NCI-H524 (cell line): ENCODE measurements around the gene GDI1.

Experiments
- DNase-seq, 2 experiments: peaks; one replicate each; lab custom pipeline; 2025; lab: John Stamatoyannopoulos, UW

GDI1 gene

GRCh38 chrX:154408659-154409221 is 28.2 kb upstream of the GDI1 start:
- DNase-seq = no peak

DNA sequence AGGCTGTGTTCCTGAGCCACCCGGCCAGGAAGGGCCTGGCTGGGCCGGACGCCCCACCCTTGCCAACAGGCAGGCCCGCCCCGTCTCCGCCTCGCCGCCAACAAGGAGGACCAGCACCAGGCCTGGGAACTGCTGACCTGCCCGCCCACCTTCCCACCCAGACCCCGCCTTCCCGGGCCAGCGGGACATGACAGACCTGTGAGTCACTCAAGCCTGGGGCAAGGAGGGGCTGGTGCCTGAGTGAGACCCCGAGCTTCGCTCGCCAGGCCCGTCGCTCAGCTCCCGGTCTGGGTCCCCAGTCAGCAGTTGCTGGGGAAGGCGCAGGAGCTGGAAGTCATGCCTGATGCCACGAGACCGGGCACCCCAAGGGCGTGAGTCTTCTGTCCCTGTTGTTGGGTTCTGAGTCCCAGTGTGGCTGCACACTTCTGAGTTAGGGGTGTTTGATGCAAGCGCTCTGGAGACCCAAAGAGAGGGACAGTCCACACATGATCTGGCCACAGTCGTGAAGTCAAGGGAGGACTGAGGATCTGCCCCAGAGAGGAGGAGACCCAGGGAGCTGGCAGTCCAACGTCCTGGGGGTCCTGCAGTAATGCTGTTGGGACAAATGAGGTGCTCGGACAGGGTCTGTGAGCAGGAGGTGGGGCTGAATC is 27.6 kb upstream of the GDI1 start, which contains the start of gene DNASE1L1:
Gene DNASE1L1, minus strand, starts transcription at position 33 of the 650 bp plus-strand sequence. CDS start 3,686 bp downstream, outside the sequence.
- DNase-seq = no peak

- peak in 1 of 2 experiments; percentile 67 for DNase-seq
These were observed 25.0 kb upstream of the GDI1 start for GRCh38 chrX:154411981-154412340.

DNA sequence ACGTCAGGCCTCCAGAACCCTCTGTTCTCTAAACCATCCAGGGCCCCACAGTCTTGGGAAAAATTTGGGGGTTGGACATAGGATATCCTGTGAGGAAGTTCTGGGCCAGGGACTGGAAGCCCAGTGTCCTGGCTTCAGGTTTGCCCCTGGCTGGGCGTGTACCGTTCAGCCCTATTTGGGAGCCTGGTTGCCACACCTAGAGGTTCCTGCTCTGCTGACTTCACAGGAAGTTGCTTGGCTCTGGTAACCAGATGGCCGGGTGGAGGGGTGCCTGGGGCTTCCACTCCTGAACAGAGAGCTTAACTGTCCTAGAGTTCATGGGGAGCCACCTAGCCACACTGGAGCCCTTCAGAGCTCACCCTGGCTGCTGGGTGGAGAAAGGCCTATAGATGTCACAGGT is 24.5 kb upstream of the GDI1 start:
- no peak for DNase-seq

- no peak for DNase-seq
These were observed 23.8 kb upstream of the GDI1 start for GRCh38 chrX:154413142-154413541.

GRCh38 chrX:154417157-154417556 is 19.8 kb upstream of the GDI1 start:
- peak in 1 of 2 experiments; percentile 61 for DNase-seq

DNA sequence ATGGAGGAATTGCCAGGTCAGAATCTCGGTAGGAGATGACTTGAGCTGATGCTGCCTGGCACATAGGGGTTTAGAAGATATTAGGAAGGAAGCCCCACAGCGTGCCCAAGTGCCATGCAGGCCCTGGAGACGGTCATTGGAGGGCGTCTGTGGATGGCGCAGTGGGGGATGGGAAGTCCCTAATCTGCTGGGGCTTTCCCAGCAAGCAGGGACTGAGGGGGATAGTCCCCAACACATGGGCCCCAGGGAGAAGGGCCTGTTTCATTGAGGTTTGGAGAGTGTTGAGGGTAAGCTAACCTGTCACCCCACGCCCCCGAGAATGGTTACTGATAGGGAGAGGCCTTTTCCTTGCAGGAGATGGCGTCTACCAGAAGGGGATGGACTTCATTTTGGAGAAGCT is 17.8 kb upstream of the GDI1 start:
- no peak for DNase-seq

DNA sequence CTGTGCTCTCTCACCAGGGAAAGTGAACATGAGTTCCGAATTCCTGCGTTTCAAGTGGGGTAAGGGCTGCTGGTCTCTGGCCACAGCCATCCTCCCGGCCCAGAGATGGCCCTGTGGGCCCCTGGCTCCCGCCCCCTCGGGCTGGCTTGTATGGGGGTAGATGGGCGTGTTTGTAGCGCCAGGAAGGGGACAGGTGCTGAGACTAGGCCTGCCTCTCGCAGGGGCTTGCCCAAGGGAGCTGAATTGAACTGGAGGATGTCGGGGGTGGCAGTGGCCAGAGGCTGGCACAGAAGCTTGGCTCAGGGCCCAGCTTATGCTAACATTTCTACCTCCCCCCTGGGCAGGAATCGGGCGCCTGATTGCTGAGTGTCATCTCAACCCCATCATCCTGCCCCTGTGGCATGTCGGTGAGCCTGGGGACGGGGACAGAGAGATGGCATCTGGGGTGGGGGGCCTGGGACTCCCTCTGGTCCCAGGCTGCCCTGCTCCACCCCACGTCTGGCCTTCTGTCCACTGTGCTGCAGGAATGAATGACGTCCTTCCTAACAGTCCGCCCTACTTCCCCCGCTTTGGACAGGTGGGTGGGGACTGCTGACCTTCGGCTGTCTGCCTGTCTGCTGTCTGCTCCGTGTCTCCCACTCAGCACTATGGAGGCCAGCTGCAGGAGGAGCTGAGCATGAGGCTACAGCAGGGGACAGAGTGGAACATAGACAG is 17.1 kb upstream of the GDI1 start:
- no peak for DNase-seq

DNA sequence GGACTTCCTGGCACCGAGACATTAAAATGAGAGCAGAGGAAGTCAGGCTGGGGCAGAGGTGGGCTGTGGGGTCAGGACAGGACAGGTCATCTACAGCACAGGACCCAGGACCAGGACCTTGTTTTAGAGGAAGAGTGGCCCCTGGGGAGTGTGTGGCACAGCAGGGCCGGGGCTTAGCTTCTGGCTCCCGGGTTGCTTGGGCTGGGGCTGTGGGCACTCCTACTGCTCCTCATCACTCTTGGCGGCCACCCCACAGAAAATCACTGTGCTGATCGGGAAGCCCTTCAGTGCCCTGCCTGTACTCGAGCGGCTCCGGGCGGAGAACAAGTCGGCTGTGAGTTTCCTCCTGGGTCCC is 16.6 kb upstream of the GDI1 start:
- DNase-seq = no peak

- no peak for DNase-seq
These were observed 9.8 kb upstream of the GDI1 start for GRCh38 chrX:154426916-154427770.

DNA sequence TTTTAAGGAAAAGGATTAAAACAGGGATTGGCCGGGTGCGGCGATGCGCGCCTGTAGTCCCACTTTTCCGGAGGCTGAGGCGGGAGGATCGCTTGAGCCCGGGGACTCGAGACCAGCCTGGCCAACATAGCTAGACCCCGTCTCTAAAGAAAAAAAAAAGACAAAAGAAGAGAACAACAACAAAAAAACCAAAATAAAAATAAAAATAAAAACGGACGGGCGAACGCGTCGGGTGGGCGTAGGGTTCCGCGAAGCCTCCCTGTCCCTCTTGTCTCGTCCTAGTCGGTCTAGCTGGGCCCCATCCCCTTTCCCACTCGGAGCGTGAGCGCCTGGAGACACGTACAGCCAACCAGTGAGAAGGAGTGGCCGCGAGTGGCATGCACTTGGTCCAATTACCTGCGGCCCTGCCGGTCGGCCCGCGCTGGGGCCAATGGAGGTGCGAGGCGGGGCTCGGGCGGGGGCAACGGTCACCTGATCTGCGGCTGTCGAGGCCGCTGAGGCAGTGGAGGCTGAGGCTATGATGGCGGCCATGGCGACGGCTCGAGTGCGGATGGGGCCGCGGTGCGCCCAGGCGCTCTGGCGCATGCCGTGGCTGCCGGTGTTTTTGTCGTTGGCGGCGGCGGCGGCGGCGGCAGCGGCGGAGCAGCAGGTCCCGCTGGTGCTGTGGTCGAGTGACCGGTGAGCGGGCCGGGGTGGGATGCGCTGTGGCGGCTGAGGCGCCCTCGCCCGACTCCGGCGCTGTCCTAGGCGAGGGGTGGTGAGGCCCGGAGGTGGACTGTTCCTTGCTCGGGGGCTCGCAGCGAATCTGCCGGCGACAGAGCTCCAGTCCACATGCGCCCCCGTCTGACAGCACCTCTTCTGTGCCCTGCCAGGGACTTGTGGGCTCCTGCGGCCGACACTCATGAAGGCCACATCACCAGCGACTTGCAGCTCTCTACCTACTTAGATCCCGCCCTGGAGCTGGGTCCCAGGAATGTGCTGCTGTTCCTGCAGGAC is 8.5 kb upstream of the GDI1 start, which contains the start of gene ATP6AP1:
Gene ATP6AP1, plus strand, starts transcription at position 502 of the 996 bp plus-strand sequence. Its CDS starts 16 bp downstream, at position 518.
- peak; percentile 92 to 97 for DNase-seq

- DNase-seq = no peak
These were observed 7.2 kb upstream of the GDI1 start for GRCh38 chrX:154429711-154430110.

- DNase-seq = no peak
These were observed 6.5 kb upstream of the GDI1 start for GRCh38 chrX:154430479-154430878.

DNA sequence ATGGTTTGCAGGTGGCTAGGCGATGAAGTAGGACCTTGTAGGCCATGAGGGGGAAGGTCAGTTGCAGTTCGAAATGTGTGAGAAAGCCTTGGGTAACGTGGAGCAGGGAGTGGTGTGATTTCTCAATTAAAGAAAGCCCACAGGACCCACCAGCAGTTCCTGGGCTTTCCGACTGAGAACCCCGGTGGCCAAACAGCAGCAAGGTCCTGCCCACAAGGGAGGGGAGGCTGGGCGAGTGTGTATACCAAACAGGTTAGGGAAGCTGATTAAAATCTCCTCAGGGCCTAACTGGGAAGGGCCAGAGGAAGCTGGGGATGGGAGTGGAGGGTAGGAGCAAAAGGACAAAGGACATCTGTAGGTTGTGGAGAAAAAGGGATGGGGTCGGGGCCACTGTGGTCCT is 6.0 kb upstream of the GDI1 start:
- DNase-seq = no peak

GRCh38 chrX:154431341-154431740 is 5.6 kb upstream of the GDI1 start:
- no peak for DNase-seq

DNA sequence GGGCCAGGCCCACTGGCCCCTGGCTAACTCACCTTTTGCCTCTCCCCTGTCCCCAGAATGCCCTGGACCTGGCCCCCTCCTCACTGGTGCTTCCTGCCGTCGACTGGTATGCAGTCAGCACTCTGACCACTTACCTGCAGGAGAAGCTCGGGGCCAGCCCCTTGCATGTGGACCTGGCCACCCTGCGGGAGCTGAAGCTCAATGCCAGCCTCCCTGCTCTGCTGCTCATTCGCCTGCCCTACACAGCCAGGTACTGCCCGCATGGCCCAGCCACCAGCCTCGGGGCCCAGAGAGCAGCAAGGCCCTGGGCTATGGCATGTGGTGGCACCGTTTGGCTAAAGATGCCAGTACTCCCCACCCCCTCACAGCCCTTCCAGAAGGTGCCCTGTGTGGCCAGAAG is 4.7 kb upstream of the GDI1 start:
- DNase-seq = no peak

DNA sequence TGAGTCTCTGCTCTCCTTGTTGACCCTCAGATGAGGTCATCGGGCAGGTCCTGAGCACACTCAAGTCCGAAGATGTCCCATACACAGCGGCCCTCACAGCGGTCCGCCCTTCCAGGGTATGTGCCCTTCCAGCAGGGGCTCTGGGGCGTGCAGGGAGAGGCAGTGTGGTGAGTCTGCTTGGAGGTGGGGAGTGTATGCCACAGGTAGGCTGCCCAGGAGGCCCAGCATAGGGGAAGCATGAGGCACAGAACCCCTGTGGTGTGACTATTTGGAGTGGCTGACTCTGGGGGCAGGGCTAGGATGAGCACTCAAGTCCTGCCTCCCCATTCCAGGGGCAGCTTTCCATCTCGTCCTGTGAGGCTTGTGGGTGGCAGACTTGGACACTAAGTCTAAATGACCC is 3.3 kb upstream of the GDI1 start:
- no peak for DNase-seq

DNA sequence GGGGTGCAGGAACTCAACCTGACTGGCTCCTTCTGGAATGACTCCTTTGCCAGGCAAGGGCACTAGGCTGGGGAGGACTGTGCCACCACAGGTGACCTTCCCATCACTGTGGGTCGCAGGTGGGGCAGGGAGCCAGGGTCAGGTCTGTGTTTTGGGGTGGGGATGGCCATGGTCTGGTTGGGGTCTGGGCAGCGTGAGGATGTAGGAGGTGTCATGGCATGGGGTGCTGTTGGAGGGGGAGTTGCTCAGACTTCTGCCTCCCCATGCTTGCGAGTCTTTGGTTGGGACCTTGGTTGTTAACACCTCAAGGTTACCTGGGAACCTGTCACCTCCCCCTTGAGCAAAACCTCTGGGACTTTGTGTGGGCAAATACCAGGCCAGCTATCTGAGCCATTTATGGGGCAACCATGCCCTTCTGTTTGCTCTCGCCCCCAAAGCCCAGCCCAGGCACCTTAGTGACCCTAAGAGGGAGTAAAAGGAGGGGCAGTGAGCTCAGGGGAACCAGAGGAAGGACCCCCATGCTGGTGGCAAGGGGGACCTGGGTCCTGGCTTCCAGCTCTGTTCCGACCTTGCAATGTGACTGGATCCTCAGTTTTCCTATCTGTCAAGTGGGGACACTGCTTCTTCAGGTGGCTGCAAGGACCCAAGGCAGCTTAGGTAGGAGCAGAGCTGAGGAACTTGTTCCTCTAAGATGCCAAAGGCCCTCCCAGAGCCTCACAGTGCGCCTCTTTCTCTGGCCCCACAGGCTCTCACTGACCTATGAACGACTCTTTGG is 2.4 kb upstream of the GDI1 start:
- DNase-seq = no peak

DNA sequence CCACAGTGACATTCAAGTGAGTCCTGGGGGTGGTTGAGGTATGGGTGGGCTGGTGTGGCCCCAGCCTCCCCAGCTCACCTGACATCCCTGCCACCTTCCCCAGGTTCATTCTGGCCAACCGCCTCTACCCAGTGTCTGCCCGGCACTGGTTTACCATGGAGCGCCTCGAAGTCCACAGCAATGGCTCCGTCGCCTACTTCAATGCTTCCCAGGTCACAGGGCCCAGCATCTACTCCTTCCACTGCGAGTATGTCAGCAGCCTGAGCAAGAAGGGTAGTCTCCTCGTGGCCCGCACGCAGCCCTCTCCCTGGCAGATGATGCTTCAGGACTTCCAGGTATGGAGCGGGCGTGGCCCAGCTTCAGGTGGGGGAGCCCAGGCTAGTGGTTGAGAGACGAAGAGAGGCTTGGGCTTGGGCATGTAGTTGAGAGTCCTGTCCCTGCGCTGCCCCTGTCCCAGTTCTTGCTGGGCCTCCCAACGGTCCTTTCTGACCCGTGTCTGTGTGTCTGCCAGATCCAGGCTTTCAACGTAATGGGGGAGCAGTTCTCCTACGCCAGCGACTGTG is 1.7 kb upstream of the GDI1 start:
- DNase-seq = no peak

DNA sequence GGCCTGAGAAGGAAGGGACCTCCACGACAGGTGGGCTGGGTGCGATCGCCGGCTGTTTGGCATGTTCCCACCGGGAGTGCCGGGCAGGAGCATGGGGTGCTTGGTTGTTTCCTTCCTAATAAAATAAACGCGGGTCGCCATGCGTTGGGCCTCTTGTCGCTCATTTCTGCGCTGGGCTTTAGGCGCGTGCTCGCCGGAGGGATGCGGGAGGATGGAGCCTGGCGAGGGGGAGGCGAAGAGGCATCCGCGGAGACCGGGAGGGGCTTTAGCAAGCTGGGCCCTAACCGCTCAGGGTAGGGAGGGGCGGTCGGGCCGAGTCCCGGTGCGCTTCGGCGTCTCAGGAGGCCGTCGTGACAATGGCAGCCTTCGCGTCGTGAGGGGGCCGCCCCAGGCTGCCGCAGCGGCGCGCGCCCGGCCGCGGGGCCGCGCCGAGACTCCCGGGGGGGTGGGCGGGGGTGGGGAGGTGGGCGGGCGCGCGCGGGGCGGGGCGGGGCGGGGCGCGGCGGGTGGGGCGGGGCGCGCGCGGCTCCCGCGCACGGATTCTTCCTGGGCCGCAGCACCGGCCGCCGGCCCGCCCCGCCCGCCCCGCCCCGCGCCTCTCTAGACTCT is 476 bp upstream of the GDI1 start:
- DNase-seq = peak in 1 of 2 experiments; percentile 49
